SK-N-SH (cell line): ENCODE results near the gene TBX15. TPM values are rescaled to one million over a fixed set of nuclear protein-coding genes. Genes with fewer than 3 reads are reported as not detected.

Experiments used
- CTCF ChIA-PET: fragments of 300-600, 350-600 bp; formaldehyde crosslinking; extraction: SDS; loops from one replicate; lab custom pipeline; 2021; lab: Yijun Ruan, JAX
- POLR2A ChIA-PET: fragments of 350-600 bp; sonication (Branson Sonifier 250); formaldehyde crosslinking; extraction: SDS; loops from one replicate; lab custom pipeline; 2020; ENCODE audit warnings: antibody characterized with exemption, inconsistent platforms; lab: Yijun Ruan, JAX
- DNase-seq: peaks from one replicate; pipeline ENCODE4 v3.0.0; 2012
- H2AFZ ChIP-seq: fragments of 200-600 bp; sonication (generic); 2 replicates; pipeline ENCODE4 v1.8.1; 2016; ENCODE audit warnings: antibody characterized with exemption, mild to moderate bottlenecking, low read depth
- H3F3A ChIP-seq: fragments of 200-600 bp; sonication (generic); replicated peaks from 2 replicates; pipeline ENCODE3; 2016; ENCODE audit warnings: antibody characterized with exemption, mild to moderate bottlenecking; ENCODE audit not compliant: insufficient read depth
- H3K27ac ChIP-seq, 2 experiments: fragments of 200-500 bp in 1 of 2; fragments of 200-600 bp in 1 of 2; sonication (Bioruptor generic) in 1 of 2; sonication (generic), shearing (Covaris generic) in 1 of 2; 2 replicates each; pipeline versions ENCODE4 v1.5.1 to v1.6.1; 2014 to 2016; ENCODE audit warnings: low read depth in 2 of 2, inconsistent platforms in 1 of 2, low read length in 1 of 2, mild to moderate bottlenecking in 1 of 2, mixed read lengths in 1 of 2
- H3K27me3 ChIP-seq: fragments of 200-600 bp; sonication (generic), shearing (Covaris generic); 2 replicates; pipeline ENCODE4 v1.6.1; 2016; ENCODE audit warnings: mixed run types; ENCODE audit not compliant: insufficient read depth
- H3K36me3 ChIP-seq, 2 experiments: fragments of 200-500 bp in 1 of 2; fragments of 200-600 bp in 1 of 2; sonication (Bioruptor generic) in 1 of 2; sonication (generic) in 1 of 2; replicated peaks in 1 of 2; 2 replicates each; pipeline versions ENCODE3 to v1.5.1; 2014 to 2016; ENCODE audit warnings: low read length in 1 of 2, mild to moderate bottlenecking in 1 of 2; ENCODE audit not compliant: insufficient read depth in 2 of 2, control insufficient read depth in 1 of 2
- H3K4me1 ChIP-seq, 2 experiments: fragments of 200-500 bp in 1 of 2; fragments of 200-600 bp in 1 of 2; sonication (Bioruptor generic) in 1 of 2; sonication (generic), shearing (Covaris generic) in 1 of 2; 2 replicates each; pipeline versions ENCODE4 v1.5.1 to v1.6.1; 2014 to 2016; ENCODE audit warnings: low read depth in 1 of 2, low read length in 1 of 2, mixed run types in 1 of 2; ENCODE audit not compliant: insufficient read depth in 2 of 2, control insufficient read depth in 1 of 2
- H3K4me2 ChIP-seq: fragments of 200-600 bp; sonication (generic), shearing (Covaris generic); 2 replicates; pipeline ENCODE4 v1.6.1; 2017; ENCODE audit warnings: mixed run types
- H3K4me3 ChIP-seq, 2 experiments: fragments of 200-500 bp in 1 of 2; fragments of 200-600 bp in 1 of 2; sonication (Bioruptor generic) in 1 of 2; sonication (generic), shearing (Covaris generic) in 1 of 2; 2 replicates each; pipeline versions ENCODE4 v1.5.1 to v1.8.1; 2014 to 2016; ENCODE audit warnings: low read depth in 2 of 2, inconsistent platforms in 1 of 2, low read length in 1 of 2, mild to moderate bottlenecking in 1 of 2, mixed read lengths in 1 of 2, moderate library complexity in 1 of 2
- H3K79me2 ChIP-seq: fragments of 200-600 bp; sonication (generic); 2 replicates; pipeline ENCODE4 v1.8.1; 2017; ENCODE audit warnings: mild to moderate bottlenecking; ENCODE audit not compliant: insufficient read depth
- H3K9ac ChIP-seq: fragments of 200-600 bp; sonication (generic); 2 replicates; pipeline ENCODE4 v1.6.1; 2017; ENCODE audit warnings: mixed run types
- H3K9me2 ChIP-seq: fragments of 200-600 bp; sonication (generic); 2 replicates; pipeline ENCODE4 v1.6.1; 2017; ENCODE audit warnings: mixed run types
- H3K9me3 ChIP-seq: fragments of 200-600 bp; sonication (generic); 2 replicates; pipeline ENCODE4 v1.6.1; 2017; ENCODE audit warnings: mixed run types, mild to moderate bottlenecking, moderate library complexity
- H4K20me1 ChIP-seq: fragments of 200-600 bp; sonication (generic); 2 replicates; pipeline ENCODE4 v1.6.1; 2017; ENCODE audit warnings: mild to moderate bottlenecking, mixed run types; ENCODE audit not compliant: insufficient read depth
- CHD2 ChIP-seq: fragments of 150-350 bp; IDR thresholded peaks from 2 replicates; pipeline ENCODE4 v1.6.1; 2018; ENCODE audit warnings: low read length; ENCODE audit not compliant: partially characterized antibody
- EP300 ChIP-seq, 2 experiments: IDR thresholded peaks; 2 replicates each; pipeline versions ENCODE4 v1.4.0 to v1.6.1; 2012; ENCODE audit warnings: borderline replicate concordance in 1 of 2, low read depth in 1 of 2, low read length in 1 of 2
- FOSL2 ChIP-seq: IDR thresholded peaks from 2 replicates; pipeline ENCODE4 v1.4.0; 2012; ENCODE audit warnings: low read depth, mild to moderate bottlenecking, moderate library complexity, borderline replicate concordance
- FOXM1 ChIP-seq: IDR thresholded peaks from 2 replicates; pipeline ENCODE4 v1.4.0; 2012; ENCODE audit warnings: low read depth, mild to moderate bottlenecking
- GABPA ChIP-seq: IDR thresholded peaks from 2 replicates; pipeline ENCODE4 v1.4.0; 2012; ENCODE audit warnings: low read depth, mild to moderate bottlenecking
- MEF2A ChIP-seq: IDR thresholded peaks from 2 replicates; pipeline ENCODE4 v1.4.0; 2012; ENCODE audit warnings: low read depth, borderline replicate concordance
- NFIC ChIP-seq: IDR thresholded peaks from 2 replicates; pipeline ENCODE4 v1.4.0; 2012; ENCODE audit warnings: borderline replicate concordance
- RFX5 ChIP-seq: IDR thresholded peaks from 2 replicates; pipeline ENCODE4 v1.6.1; 2012; ENCODE audit warnings: mild to moderate bottlenecking, improper control_type of control experiment, low read length
- TCF12 ChIP-seq: IDR thresholded peaks from 2 replicates; pipeline ENCODE4 v1.4.0; 2012
- YY1 ChIP-seq: IDR thresholded peaks from 2 replicates; pipeline ENCODE4 v1.4.0; 2012; ENCODE audit warnings: low read depth, mild to moderate bottlenecking
- WGBS: methylation state at CpG from one replicate; pipeline ENCODE4 v1.1.6; 2017; ENCODE audit warnings: low lambda C conversion rate; 5-methylcytosine and 5-hydroxymethylcytosine counted together
- polyA plus RNA-seq, 3 experiments: library from polyadenylated mRNA; depleted of rRNA; stranded (reverse); fragments of >200 nt; gene quantifications; 2 replicates each; pipeline ENCODE4 v1.2.3, GENCODE V29; 2012
- TF ChIP-seq, protein P1 (sequence below): IDR thresholded peaks from 2 replicates; pipeline ENCODE4; 2012
- TF ChIP-seq, protein P2 (sequence below): IDR thresholded peaks from 2 replicates; pipeline ENCODE4 v1.4.0; 2012; ENCODE audit warnings: low read depth, borderline replicate concordance
- TF ChIP-seq, protein P3 (sequence below): IDR thresholded peaks from 2 replicates; pipeline ENCODE4 v1.4.0; 2012; ENCODE audit warnings: low read depth, borderline replicate concordance

TBX15 gene
- polyA plus RNA-seq, 1 of the 3 experiments (the other 2 are of a cell fraction): 0.02 TPM

DNA sequence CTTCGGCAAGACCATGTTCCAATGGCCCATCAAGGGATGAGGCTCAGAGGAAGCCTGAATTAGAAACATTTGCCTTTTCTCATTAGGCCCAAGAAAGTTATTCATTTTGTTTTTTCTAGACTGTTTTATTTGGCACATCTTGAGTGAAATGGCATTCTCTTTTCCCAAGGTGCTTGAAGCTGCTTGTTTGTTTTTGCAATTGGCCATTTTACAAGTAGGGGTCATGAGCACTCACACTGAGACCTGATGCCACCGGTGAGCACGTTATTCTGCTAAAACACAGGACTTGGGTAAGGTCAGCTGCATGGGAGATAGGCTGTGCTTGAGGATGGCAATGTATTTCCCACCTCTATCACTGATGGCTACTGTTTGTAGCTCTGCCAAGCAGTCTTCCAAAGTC is 128.1 kb downstream of the TBX15 start:
- H3K4me1 ChIP-seq: no peaks in the 10 kb centered on the region
- no peak overlapping the region for H3K27ac ChIP-seq
- no peak overlapping the region for H3K9ac ChIP-seq
- no peaks in the 10 kb centered on the region for H3K9me3 ChIP-seq
- no peak overlapping the region for H3K4me3 ChIP-seq
- POLR2A ChIA-PET: no interaction called here
- H3K4me2 ChIP-seq: no peak overlapping the region
- no peak for TF ChIP-seq GABPA
- no peak for TF ChIP-seq NFIC
- TF ChIP-seq, all 33 proteins: peak for 0
- Histone ChIP-seq H2AFZ (no peak overlapping the region), H3K79me2 (no peaks in the 10 kb centered on the region), H3K9me2 (no peaks in the 10 kb centered on the region), H3K36me3 (no peaks in the 10 kb centered on the region), H3F3A (no peaks in the 10 kb centered on the region), H3K27me3 (no peaks in the 10 kb centered on the region), H4K20me1 (no peaks in the 10 kb centered on the region)
- CTCF ChIA-PET: no interaction called here
- WGBS: 2% methylated on average over 3 of the region's 3 CpGs
- DNase-seq: no peak

DNA sequence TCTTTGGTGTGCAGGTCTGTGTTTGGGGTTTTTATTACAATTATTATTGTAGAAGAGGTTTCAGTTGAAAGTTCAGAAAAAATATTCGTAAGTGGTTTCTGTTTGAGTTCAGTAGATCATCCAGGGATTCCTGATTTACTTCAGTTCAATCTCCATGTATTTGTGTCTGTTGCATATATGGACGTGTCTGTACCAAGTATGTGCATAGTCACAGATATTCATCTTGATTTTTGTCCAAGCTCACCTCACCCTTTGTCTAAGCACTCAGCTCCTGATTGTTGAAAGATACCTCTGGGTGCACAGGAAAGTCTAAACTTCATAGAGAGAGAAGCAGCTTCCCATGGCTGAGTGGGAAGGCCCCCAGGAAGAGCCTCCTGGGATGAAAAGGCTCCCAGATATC is 141.7 kb downstream of the TBX15 start:
- Histone ChIP-seq H3K4me2 (no peak overlapping the region), H2AFZ (no peak overlapping the region), H3K4me3 (no peak overlapping the region), H3K4me1 (no peaks in the 10 kb centered on the region), H3K27ac (no peak overlapping the region), H4K20me1 (no peaks in the 10 kb centered on the region), H3K36me3 (no peaks in the 10 kb centered on the region), H3K9me2 (no peaks in the 10 kb centered on the region), H3F3A (no peaks in the 10 kb centered on the region), H3K79me2 (no peaks in the 10 kb centered on the region), H3K27me3 (no peaks in the 10 kb centered on the region), H3K9ac (no peak overlapping the region)
- no peak for DNase-seq
- CTCF ChIA-PET: no interaction called here
- WGBS: 3% methylated on average over 2 of the region's 2 CpGs
- POLR2A ChIA-PET: no interaction called here
- TF ChIP-seq TCF12: no peak
- TF ChIP-seq YY1: no peak
- TF ChIP-seq, all 33 proteins: peak for 0
- H3K9me3 ChIP-seq: no peaks in the 10 kb centered on the region

DNA sequence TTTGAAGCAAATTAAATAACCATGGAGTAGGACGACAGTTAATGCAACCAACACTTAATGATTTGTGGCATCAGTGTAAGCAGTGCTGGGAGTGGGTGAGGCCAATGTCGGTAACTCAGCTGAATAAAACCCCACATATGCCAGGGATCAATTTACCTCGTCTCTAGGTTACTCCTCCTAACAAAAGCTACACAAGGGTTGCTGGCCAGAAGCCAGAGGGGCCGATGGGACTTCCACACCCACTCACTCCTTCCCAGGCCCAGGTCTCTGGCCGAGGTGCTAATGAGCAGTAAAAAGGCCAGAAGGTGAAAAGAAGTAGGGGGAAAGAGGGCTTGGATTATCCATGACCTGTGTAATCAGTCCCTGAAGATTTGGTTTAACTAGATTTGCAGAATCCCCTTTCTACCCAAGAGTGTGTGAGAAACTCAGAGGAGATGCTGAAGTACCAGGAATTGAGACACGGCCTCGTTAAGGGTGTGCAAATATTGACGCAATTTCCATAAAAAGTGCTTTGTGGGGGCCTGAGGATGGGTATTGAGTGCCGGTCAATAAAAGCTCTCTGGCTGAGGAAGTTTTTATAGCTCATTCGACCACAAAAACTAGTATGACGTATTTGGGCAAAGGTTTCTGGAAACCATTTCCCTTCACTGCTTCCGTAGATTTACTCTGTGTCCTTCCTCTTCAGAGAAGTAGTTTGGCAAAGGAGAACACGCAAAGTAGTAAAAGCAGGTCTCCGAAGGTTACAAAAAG is 145.5 kb downstream of the TBX15 start:
- Histone ChIP-seq H3K9me3 (no peaks in the 10 kb centered on the region), H4K20me1 (no peaks in the 10 kb centered on the region), H3K27me3 (no peaks in the 10 kb centered on the region), H3K4me1 (no peaks in the 10 kb centered on the region), H3K27ac (no peak overlapping the region), H3F3A (no peaks in the 10 kb centered on the region), H3K9me2 (no peaks in the 10 kb centered on the region), H3K9ac (no peak overlapping the region), H2AFZ (no peak overlapping the region), H3K4me2 (no peak overlapping the region), H3K36me3 (no peaks in the 10 kb centered on the region), H3K79me2 (no peaks in the 10 kb centered on the region), H3K4me3 (no peak overlapping the region)
- no peak for DNase-seq
- 6% methylated on average over 14 of the region's 14 CpGs for WGBS
- POLR2A ChIA-PET: no interaction called here
- CTCF ChIA-PET: no interaction called here
- no peak for TF ChIP-seq EP300 (IDR thresholded peaks at IDR 0.05; ENCODE audit: borderline replicate concordance in 1 of 2, low read depth in 1 of 2, low read length in 1 of 2)
- TF ChIP-seq FOSL2: no peak

DNA sequence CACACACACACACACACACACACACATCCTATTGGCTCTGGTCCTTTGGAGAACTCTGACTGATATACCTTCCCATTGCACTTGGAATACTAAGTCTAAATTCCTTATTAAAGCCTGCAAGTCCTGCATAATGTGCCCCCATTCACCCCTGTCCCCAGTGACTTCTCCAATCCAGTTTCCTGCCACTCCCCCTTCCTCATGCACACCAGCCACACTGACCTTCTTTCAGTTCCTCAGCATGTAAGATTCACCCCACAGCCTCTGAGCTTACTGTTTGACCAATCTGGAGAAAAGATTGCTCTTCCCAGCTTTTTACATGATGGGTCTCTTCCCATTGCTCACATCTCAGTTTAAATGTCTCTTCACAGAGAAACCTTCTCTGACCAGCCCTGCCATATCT is 146.6 kb downstream of the TBX15 start:
- H3K9ac ChIP-seq: no peak overlapping the region
- no peaks in the 10 kb centered on the region for H3K9me3 ChIP-seq
- no peaks in the 10 kb centered on the region for H3K36me3 ChIP-seq
- no peaks in the 10 kb centered on the region for H3K27me3 ChIP-seq
- H2AFZ ChIP-seq: no peak overlapping the region
- no peak overlapping the region for H3K4me3 ChIP-seq
- ChIA-PET POLR2A (no interaction called here), CTCF (no interaction called here)
- DNase-seq: no peak
- H3K4me1 ChIP-seq: no peaks in the 10 kb centered on the region
- H3K27ac ChIP-seq: no peak overlapping the region
- H3F3A ChIP-seq: no peaks in the 10 kb centered on the region
- H4K20me1 ChIP-seq: no peaks in the 10 kb centered on the region
- H3K4me2 ChIP-seq: no peak overlapping the region
- no peaks in the 10 kb centered on the region for H3K79me2 ChIP-seq
- no peaks in the 10 kb centered on the region for H3K9me2 ChIP-seq
- TF ChIP-seq, protein P1, sequence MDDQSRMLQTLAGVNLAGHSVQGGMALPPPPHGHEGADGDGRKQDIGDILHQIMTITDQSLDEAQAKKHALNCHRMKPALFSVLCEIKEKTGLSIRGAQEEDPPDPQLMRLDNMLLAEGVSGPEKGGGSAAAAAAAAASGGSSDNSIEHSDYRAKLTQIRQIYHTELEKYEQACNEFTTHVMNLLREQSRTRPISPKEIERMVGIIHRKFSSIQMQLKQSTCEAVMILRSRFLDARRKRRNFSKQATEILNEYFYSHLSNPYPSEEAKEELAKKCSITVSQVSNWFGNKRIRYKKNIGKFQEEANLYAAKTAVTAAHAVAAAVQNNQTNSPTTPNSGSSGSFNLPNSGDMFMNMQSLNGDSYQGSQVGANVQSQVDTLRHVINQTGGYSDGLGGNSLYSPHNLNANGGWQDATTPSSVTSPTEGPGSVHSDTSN: no peak
- no peak for TF ChIP-seq MEF2A
- no peak for TF ChIP-seq FOXM1
- TF ChIP-seq FOSL2: no peak
- TF ChIP-seq, protein P2, sequence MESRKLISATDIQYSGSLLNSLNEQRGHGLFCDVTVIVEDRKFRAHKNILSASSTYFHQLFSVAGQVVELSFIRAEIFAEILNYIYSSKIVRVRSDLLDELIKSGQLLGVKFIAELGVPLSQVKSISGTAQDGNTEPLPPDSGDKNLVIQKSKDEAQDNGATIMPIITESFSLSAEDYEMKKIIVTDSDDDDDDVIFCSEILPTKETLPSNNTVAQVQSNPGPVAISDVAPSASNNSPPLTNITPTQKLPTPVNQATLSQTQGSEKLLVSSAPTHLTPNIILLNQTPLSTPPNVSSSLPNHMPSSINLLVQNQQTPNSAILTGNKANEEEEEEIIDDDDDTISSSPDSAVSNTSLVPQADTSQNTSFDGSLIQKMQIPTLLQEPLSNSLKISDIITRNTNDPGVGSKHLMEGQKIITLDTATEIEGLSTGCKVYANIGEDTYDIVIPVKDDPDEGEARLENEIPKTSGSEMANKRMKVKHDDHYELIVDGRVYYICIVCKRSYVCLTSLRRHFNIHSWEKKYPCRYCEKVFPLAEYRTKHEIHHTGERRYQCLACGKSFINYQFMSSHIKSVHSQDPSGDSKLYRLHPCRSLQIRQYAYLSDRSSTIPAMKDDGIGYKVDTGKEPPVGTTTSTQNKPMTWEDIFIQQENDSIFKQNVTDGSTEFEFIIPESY: no peak
- no peak for TF ChIP-seq EP300 (IDR thresholded peaks at IDR 0.05; ENCODE audit: borderline replicate concordance in 1 of 2, low read depth in 1 of 2, low read length in 1 of 2)
- TF ChIP-seq, protein P3, sequence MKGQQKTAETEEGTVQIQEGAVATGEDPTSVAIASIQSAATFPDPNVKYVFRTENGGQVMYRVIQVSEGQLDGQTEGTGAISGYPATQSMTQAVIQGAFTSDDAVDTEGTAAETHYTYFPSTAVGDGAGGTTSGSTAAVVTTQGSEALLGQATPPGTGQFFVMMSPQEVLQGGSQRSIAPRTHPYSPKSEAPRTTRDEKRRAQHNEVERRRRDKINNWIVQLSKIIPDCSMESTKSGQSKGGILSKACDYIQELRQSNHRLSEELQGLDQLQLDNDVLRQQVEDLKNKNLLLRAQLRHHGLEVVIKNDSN: no peak
- no peak for TF ChIP-seq CHD2
- no peak for TF ChIP-seq RFX5
